ENCODE results near the gene CTSO.

- TF ChIP-seq CTCF (conservative IDR thresholded peaks at IDR 0.05) (no peak), ZFX (IDR thresholded peaks at IDR 0.05) (no peak)
Measured at GRCh38 chr4:155978810-155979209, 25.1 kb upstream of the CTSO start.
